ENCODE results near the gene CTNNA1.

Gene CTNNA1

DNA sequence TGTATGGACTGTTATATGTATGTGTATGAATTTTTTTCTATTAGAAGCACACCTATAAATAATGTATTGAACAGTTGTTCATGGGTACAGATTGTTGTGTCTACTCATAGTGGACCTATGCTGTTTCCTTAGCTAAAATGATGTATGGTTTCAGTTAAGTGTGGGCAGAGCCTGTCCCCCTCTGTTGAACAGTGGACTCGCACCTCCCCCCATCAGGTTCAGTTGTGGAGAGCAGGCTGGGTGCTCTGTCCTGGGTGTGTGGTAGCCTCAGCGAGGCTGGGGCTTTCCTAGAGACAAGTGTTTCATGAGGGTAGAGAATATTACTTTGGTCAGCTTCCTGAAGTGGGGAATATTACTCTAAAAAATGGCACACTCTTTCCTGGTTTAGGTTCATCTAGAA is 169.3 kb downstream of the CTNNA1 start:
- TF ChIP-seq, protein P1, sequence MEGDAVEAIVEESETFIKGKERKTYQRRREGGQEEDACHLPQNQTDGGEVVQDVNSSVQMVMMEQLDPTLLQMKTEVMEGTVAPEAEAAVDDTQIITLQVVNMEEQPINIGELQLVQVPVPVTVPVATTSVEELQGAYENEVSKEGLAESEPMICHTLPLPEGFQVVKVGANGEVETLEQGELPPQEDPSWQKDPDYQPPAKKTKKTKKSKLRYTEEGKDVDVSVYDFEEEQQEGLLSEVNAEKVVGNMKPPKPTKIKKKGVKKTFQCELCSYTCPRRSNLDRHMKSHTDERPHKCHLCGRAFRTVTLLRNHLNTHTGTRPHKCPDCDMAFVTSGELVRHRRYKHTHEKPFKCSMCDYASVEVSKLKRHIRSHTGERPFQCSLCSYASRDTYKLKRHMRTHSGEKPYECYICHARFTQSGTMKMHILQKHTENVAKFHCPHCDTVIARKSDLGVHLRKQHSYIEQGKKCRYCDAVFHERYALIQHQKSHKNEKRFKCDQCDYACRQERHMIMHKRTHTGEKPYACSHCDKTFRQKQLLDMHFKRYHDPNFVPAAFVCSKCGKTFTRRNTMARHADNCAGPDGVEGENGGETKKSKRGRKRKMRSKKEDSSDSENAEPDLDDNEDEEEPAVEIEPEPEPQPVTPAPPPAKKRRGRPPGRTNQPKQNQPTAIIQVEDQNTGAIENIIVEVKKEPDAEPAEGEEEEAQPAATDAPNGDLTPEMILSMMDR (IDR thresholded peaks at IDR 0.05; ENCODE audit: low read depth, low read length, missing control alignments), result no peak
- no peak for DNase-seq
- Histone ChIP-seq H3K36me3 (replicated peaks) (peaks cover 35% of the 10 kb centered on the region), H3K4me3 (ENCODE audit: low read depth, low read length) (no peak overlapping the region), H3K27me3 (replicated peaks) (no peaks in the 10 kb centered on the region), H3K27ac (no peak overlapping the region)
- in situ Hi-C loops (cut with HindIII; ENCODE audit: low pct_ligation_motif_present, low sequenced_read_pairs), result no loop called here

DNA sequence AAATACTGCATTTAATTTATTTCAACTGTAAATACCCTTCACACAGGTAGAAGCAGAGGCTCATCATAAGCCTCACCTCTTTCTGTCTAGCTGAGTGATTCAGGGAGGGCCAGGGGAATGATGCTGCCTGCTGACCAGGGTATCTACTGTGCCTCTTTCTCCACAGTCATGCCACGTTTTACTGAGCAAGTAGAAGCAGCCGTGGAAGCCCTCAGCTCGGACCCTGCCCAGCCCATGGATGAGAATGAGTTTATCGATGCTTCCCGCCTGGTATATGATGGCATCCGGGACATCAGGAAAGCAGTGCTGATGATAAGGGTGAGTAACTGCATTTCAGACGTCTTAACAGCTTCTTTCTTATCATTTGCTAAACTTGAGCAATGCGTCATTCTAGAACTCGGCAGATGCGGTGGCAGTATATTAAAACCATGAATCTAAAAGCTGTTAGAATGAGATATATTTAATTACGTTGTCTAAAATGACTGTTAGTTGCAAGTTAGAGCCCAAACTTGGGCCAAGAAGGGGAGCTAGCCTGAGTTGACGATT is 171.9 kb downstream of the CTNNA1 start:
- H3K36me3 ChIP-seq (replicated peaks), result peaks cover 47% of the 10 kb centered on the region
- DNase-seq, result no peak
- no peak overlapping the region for H3K4me3 ChIP-seq (ENCODE audit: low read depth, low read length)
- no peaks in the 10 kb centered on the region for H3K27me3 ChIP-seq (replicated peaks)
- in situ Hi-C loops (cut with HindIII; ENCODE audit: low pct_ligation_motif_present, low sequenced_read_pairs), result no loop called here
- TF ChIP-seq, protein P1 (IDR thresholded peaks at IDR 0.05; ENCODE audit: low read depth, low read length, missing control alignments), result no peak
- H3K27ac ChIP-seq, result no peak overlapping the region

DNA sequence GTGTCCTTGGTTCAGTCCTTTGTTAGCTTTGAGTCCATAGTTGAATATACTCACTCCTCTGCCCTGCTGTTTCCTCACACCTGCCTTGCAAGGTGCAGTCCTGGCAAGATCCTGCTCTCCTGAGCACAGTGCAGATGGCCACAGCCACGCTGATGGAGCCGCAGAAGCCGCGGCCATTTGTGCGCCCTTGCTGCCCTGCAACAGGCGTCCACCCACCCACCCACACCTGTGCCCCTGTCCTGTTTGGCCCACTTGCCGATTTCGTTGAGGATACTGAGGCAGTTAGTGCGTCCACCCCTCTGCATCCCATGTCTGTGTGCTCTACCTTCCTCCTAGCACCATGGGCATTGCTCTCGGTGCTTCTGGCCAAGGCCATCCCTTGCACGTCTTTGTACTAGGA is 173.0 kb downstream of the CTNNA1 start:
- H3K27ac ChIP-seq, result no peak overlapping the region
- in situ Hi-C loops (cut with HindIII; ENCODE audit: low pct_ligation_motif_present, low sequenced_read_pairs), result no loop called here
- no peak for DNase-seq
- peaks cover 58% of the 10 kb centered on the region for H3K36me3 ChIP-seq (replicated peaks)
- TF ChIP-seq, protein P1 (IDR thresholded peaks at IDR 0.05; ENCODE audit: low read depth, low read length, missing control alignments), result no peak
- no peak overlapping the region for H3K4me3 ChIP-seq (ENCODE audit: low read depth, low read length)
- no peaks in the 10 kb centered on the region for H3K27me3 ChIP-seq (replicated peaks)

DNA sequence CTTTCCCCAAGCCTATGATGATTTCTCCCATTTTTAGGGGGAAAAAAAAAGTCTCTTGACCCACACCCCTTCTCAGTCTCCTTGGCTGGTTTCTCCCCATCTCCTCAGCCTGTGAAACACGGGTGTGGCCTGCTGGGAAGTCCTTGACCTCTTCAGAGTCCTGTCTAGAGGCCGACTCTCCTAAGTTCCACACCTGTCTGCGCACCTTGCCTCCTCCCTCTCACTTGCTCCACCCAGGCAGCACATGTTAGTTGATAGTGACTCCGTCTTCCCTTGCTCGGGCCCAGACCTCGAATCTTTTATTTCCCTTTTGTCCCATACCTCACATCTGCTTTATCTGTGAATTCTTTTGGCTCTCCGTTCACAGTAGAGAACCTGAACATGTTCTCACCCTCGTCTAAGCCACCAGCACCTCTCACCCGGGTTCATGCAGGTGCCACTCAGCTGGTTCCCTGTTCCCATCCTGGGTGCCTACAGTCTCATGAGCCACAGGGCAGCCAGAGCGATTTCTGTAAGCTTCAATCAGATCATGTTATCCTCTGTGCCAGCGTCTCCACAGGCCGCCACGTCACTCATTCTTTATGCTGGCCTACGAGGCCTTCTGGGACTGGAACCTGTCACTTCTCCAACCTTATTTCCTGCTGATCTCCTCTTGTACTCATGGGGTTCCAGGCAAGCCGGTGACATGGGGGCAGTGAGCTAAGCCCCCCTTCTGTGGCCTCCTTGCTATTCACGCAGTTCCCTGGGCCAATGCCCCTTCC is 173.6 kb downstream of the CTNNA1 start:
- H3K27ac ChIP-seq, result no peak overlapping the region
- DNase-seq, result no peak
- peaks cover 64% of the 10 kb centered on the region for H3K36me3 ChIP-seq (replicated peaks)
- in situ Hi-C loops (cut with HindIII; ENCODE audit: low pct_ligation_motif_present, low sequenced_read_pairs), result no loop called here
- no peak overlapping the region for H3K4me3 ChIP-seq (ENCODE audit: low read depth, low read length)
- TF ChIP-seq, protein P1 (IDR thresholded peaks at IDR 0.05; ENCODE audit: low read depth, low read length, missing control alignments), result no peak
- H3K27me3 ChIP-seq (replicated peaks), result no peaks in the 10 kb centered on the region

DNA sequence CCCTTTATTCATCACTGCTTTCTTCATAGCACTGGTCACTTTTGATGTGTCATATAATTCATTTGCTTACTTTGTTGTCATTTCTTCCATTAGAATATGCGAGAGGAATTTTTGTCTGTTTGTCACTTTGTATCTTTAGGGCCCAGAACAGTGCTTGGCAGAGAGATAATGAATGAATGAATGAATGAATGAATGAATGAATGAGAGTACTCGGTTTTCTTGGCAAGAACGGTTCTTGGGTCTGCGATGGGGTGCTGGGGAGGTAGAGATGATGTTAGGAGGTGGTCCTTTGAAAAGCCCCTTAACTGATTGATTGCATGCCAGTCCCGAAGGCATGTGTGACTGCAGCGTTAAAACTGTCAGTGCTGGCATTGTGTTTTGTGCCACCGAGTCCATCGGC is 174.3 kb downstream of the CTNNA1 start:
- DNase-seq, result no peak
- in situ Hi-C loops (cut with HindIII; ENCODE audit: low pct_ligation_motif_present, low sequenced_read_pairs), result no loop called here
- H3K4me3 ChIP-seq (ENCODE audit: low read depth, low read length), result no peak overlapping the region
- TF ChIP-seq, protein P1 (IDR thresholded peaks at IDR 0.05; ENCODE audit: low read depth, low read length, missing control alignments), result no peak
- no peaks in the 10 kb centered on the region for H3K27me3 ChIP-seq (replicated peaks)
- H3K36me3 ChIP-seq (replicated peaks), result peaks cover 71% of the 10 kb centered on the region
- H3K27ac ChIP-seq, result no peak overlapping the region

Data from brain microvascular endothelial cell (primary cell).